Tibial nerve (tissue), 4 donors: ENCODE results near the gene OGDHL. TPM values are rescaled to one million over a fixed set of nuclear protein-coding genes. Genes with fewer than 3 reads are reported as not detected.
"Not testable (repeated sequence)": the region's sequence is repeated elsewhere in the genome, so short reads cannot be mapped to it uniquely, and the experiment has no call there.

Experiments used
- DNase-seq, 2 donors: peaks; one replicate each; pipeline ENCODE4 v3.0.0-alpha.2; 2019; ENCODE audit warnings: low spot score in 2 of 2
- H3K27ac ChIP-seq, 4 donors: fragments of 200-600 bp; sonication (generic) in 3 of 4; one replicate each; pipeline ENCODE4 v1.5.1; 2017 to 2019; ENCODE audit warnings: mild to moderate bottlenecking in 1 of 4
- H3K27me3 ChIP-seq, 2 donors: fragments of 200-600 bp; sonication (generic) in 1 of 2; one replicate each; pipeline versions ENCODE4 v1.5.1 to v1.6.0; 2017 to 2019
- H3K36me3 ChIP-seq, 3 donors: fragments of 200-600 bp; sonication (generic); one replicate each; pipeline ENCODE4 v1.5.1; 2018 to 2019
- H3K4me1 ChIP-seq, 4 donors: fragments of 200-600 bp; sonication (generic) in 3 of 4; one replicate each; pipeline ENCODE4 v1.5.1; 2017 to 2019
- H3K4me3 ChIP-seq, 4 donors: fragments of 200-600 bp; sonication (generic) in 3 of 4; one replicate each; pipeline ENCODE4 v1.5.1; 2017 to 2019; ENCODE audit warnings: mild to moderate bottlenecking in 1 of 4, moderate library complexity in 1 of 4
- H3K9me3 ChIP-seq, 4 donors: fragments of 200-600 bp; sonication (generic) in 3 of 4; one replicate each; pipeline ENCODE4 v1.5.1; 2017 to 2019
- CTCF ChIP-seq, 5 experiments: fragments of 200-600 bp in 3 of 5; fragments of 450-650 bp in 2 of 5; sonication (generic) in 3 of 5; IDR thresholded peaks; one replicate each; pipeline ENCODE4 v1.5.1; 2016 to 2019; ENCODE audit warnings: antibody characterized with exemption in 5 of 5, mild to moderate bottlenecking in 3 of 5, moderate library complexity in 2 of 5
- EP300 ChIP-seq, 2 donors: sonication (generic); formaldehyde crosslinking; IDR thresholded peaks; one replicate each; pipeline ENCODE4 v1.6.1; 2017; ENCODE audit warnings: antibody characterized with exemption in 2 of 2, mild to moderate bottlenecking in 1 of 2
- POLR2A ChIP-seq, 2 donors: fragments of 450-650 bp; IDR thresholded peaks; one replicate each; pipeline ENCODE4 v1.6.1; 2017; ENCODE audit warnings: antibody characterized with exemption in 2 of 2, mild to moderate bottlenecking in 2 of 2, moderate library complexity in 2 of 2
- WGBS, 2 donors: methylation state at CpG; one replicate each; pipeline ENCODE4 v1.1.5; 2018; 5-methylcytosine and 5-hydroxymethylcytosine counted together
- total RNA-seq, 4 donors: library from RNA; depleted of rRNA; stranded (reverse); fragments of >200 nt; gene quantifications; one replicate each; pipeline ENCODE4 v1.1.0, GENCODE V29; 2016

The OGDHL gene
- total RNA-seq, 4 donors from 2014 or later = not detected

GRCh38 chr10:49756641-49757040, 5.5 kb downstream of the OGDHL start:
- WGBS, 2 donors = 81 to 83% methylated on average over 6 of the region's 6 CpGs
- Histone ChIP-seq H3K9me3 (no peaks in the 10 kb centered on the region), H3K4me3 (no peak overlapping the region), H3K27me3 (peaks cover 0 to 20% of the 10 kb centered on the region in 2 donors), H3K36me3 (no peaks in the 10 kb centered on the region), H3K4me1 (peaks cover 0 to 3% (median 0%) of the 10 kb centered on the region in 4 donors), H3K27ac (no peak overlapping the region)
- no peak for DNase-seq
- TF ChIP-seq POLR2A (IDR thresholded peaks at IDR 0.05) (no peak), EP300 (IDR thresholded peaks at IDR 0.05) (no peak), CTCF (IDR thresholded peaks at IDR 0.05) (no peak)

- H3K4me3 ChIP-seq = no peak overlapping the region
- WGBS, 2 donors = 71 to 75% methylated on average over 3 of the region's 3 CpGs
- H3K27ac ChIP-seq = no peak overlapping the region
- no peak for DNase-seq
- no peaks in the 10 kb centered on the region for H3K36me3 ChIP-seq
- no peaks in the 10 kb centered on the region for H3K9me3 ChIP-seq
- TF ChIP-seq EP300 (IDR thresholded peaks at IDR 0.05) (no peak), CTCF (IDR thresholded peaks at IDR 0.05) (no peak), POLR2A (IDR thresholded peaks at IDR 0.05) (no peak)
- H3K27me3 ChIP-seq = peaks cover 0 to 14% of the 10 kb centered on the region in 2 donors
- H3K4me1 ChIP-seq = no peaks in the 10 kb centered on the region
Observed at GRCh38 chr10:49756031-49756430, 6.1 kb downstream of the OGDHL start.

- not testable (repeated sequence) for H3K9me3 ChIP-seq, H3K4me3 ChIP-seq, H3K27ac ChIP-seq, DNase-seq, H3K36me3 ChIP-seq, H3K4me1 ChIP-seq, H3K27me3 ChIP-seq
- WGBS, 2 donors = 64 to 79% methylated on average over 7 of the region's 7 CpGs
Observed at GRCh38 chr10:49754951-49755350, 7.2 kb downstream of the OGDHL start.

GRCh38 chr10:49752584-49752983, 9.5 kb downstream of the OGDHL start:
- H3K9me3 ChIP-seq = no peaks in the 10 kb centered on the region
- no peaks in the 10 kb centered on the region for H3K27me3 ChIP-seq
- H3K4me1 ChIP-seq = no peaks in the 10 kb centered on the region
- no peaks in the 10 kb centered on the region for H3K36me3 ChIP-seq
- no peak overlapping the region for H3K27ac ChIP-seq
- no peak overlapping the region for H3K4me3 ChIP-seq
- WGBS, 2 donors = 67 to 89% methylated on average over 5 to 6 of the region's 7 CpGs
- TF ChIP-seq EP300 (IDR thresholded peaks at IDR 0.05) (no peak), POLR2A (IDR thresholded peaks at IDR 0.05) (no peak), CTCF (IDR thresholded peaks at IDR 0.05) (no peak)
- no peak for DNase-seq

- Histone ChIP-seq H3K27me3 (no peaks in the 10 kb centered on the region), H3K36me3 (no peaks in the 10 kb centered on the region), H3K9me3 (no peaks in the 10 kb centered on the region), H3K27ac (no peak overlapping the region), H3K4me3 (no peak overlapping the region), H3K4me1 (no peaks in the 10 kb centered on the region)
- TF ChIP-seq POLR2A (IDR thresholded peaks at IDR 0.05) (no peak), CTCF (IDR thresholded peaks at IDR 0.05) (no peak), EP300 (IDR thresholded peaks at IDR 0.05) (no peak)
- DNase-seq = no peak
- WGBS, 2 donors = 78 to 82% methylated on average over 20 of the region's 20 CpGs
Observed at GRCh38 chr10:49751636-49752510, 10.2 kb downstream of the OGDHL start.
